Hepatocyte (in vitro differentiated cells): ENCODE data around the gene CSNK1A1L.

ENCODE experiments used
- EZH2 ChIP-seq: fragments of 200-600 bp; sonication (generic); IDR thresholded peaks from 2 replicates; pipeline ENCODE4 v1.6.1; 2016; ENCODE audit warnings: antibody characterized with exemption, mild to moderate bottlenecking, borderline replicate concordance
- TF ChIP-seq, protein P1 (sequence below): fragments of 200-600 bp; sonication (generic); IDR thresholded peaks from 2 replicates; pipeline ENCODE4 v1.5.1; 2016; ENCODE audit warnings: antibody characterized with exemption, mild to moderate bottlenecking; ENCODE audit not compliant: poor library complexity

DNA sequence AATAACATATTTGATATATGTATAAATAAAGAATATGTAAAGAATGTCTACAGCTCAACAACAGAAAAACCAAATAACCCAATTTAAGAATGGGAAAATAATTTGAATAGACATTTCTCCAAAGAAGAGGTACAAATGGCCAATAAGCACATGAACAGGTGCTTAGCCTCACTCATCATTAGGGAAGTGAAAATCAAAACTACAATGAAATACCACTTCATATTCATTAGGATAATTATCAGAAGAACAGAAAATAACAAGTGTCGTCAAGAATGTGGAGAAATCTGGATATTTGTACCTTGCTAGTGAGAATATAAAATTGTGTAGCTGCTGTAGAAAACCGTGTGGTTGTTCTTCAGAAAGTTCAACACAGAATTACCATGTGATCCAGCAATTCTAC, 37.6 kb downstream of the CSNK1A1L start:
- TF ChIP-seq, protein P1, sequence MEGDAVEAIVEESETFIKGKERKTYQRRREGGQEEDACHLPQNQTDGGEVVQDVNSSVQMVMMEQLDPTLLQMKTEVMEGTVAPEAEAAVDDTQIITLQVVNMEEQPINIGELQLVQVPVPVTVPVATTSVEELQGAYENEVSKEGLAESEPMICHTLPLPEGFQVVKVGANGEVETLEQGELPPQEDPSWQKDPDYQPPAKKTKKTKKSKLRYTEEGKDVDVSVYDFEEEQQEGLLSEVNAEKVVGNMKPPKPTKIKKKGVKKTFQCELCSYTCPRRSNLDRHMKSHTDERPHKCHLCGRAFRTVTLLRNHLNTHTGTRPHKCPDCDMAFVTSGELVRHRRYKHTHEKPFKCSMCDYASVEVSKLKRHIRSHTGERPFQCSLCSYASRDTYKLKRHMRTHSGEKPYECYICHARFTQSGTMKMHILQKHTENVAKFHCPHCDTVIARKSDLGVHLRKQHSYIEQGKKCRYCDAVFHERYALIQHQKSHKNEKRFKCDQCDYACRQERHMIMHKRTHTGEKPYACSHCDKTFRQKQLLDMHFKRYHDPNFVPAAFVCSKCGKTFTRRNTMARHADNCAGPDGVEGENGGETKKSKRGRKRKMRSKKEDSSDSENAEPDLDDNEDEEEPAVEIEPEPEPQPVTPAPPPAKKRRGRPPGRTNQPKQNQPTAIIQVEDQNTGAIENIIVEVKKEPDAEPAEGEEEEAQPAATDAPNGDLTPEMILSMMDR: no peak
- TF ChIP-seq EZH2: no peak
